Measurements from ENCODE around the gene BICRA. TPM values are rescaled to one million over a fixed set of nuclear protein-coding genes. Genes with fewer than 3 reads are reported as not detected.
A peak's percentile ranks its signal among the peaks of the same experiment; 100 is the strongest.

The BICRA gene
- total and polyA plus RNA-seq, 9 of the 15 experiments (the other 6 are each of a cell fraction or from before 2014, with no cell fraction given): 0.01 to 8.8 (median 1.2) TPM

- TF ChIP-seq ZFX (CRISPR knock-in tag; IDR thresholded peaks at IDR 0.05): no peak; the same call in 1 of the 2 replicates
- no peak for TF ChIP-seq ZKSCAN8 (CRISPR knock-in tag; IDR thresholded peaks at IDR 0.05)
- no peak for TF ChIP-seq ZNF639 (CRISPR knock-in tag; conservative IDR thresholded peaks at IDR 0.05 in 1 of 2, IDR thresholded peaks at IDR 0.05 in 1 of 2)
- TF ChIP-seq SREBF2 (CRISPR knock-in tag; IDR thresholded peaks at IDR 0.05): no peak
- TF ChIP-seq SMAD1 (IDR thresholded peaks at IDR 0.05; ENCODE audit: low read depth, low read length, partially characterized antibody): no peak
- TF ChIP-seq CTBP1 (IDR thresholded peaks at IDR 0.05; ENCODE audit: borderline replicate concordance): no peak
- TF ChIP-seq FOXP4 (CRISPR knock-in tag; IDR thresholded peaks at IDR 0.05; ENCODE audit: borderline replicate concordance): no peak
- TF ChIP-seq MEF2A (IDR thresholded peaks at IDR 0.05; ENCODE audit: control insufficient read depth, low read depth, low read length): no peak
- TF ChIP-seq ZNF277 (CRISPR knock-in tag; IDR thresholded peaks at IDR 0.05; ENCODE audit: borderline replicate concordance): no peak
- no peak for TF ChIP-seq ZNF512 (tag; IDR thresholded peaks at IDR 0.05)
- TF ChIP-seq ZNF740 (CRISPR knock-in tag; IDR thresholded peaks at IDR 0.05): no peak; the same call in 1 of the 2 replicates
- peak in 1 of 2 experiments; percentile 63; a peak in 1 of 4 replicates for TF ChIP-seq ZNF740 (tag; IDR thresholded peaks at IDR 0.05)
- TF ChIP-seq BHLHE40 (IDR thresholded peaks at IDR 0.05; ENCODE audit: low read length): 0 out of 2 replicates have a peak, but pooled peaks have one; percentile 6
- no peak for TF ChIP-seq NFIX (CRISPR knock-in tag; IDR thresholded peaks at IDR 0.05; ENCODE audit: low read depth)
- TF ChIP-seq SMARCB1 (IDR thresholded peaks at IDR 0.05; ENCODE audit: insufficient read length, low read depth): no peak
- TF ChIP-seq GABPA (tag; conservative IDR thresholded peaks at IDR 0.05; ENCODE audit: low read depth): no peak
- TF ChIP-seq SAFB (IDR thresholded peaks at IDR 0.05; ENCODE audit: borderline replicate concordance, low read depth, low read length): no peak
Measured at GRCh38 chr19:47608969-47609905, at the start of gene BICRA (continued).

All from K562 (cell line).